ENCODE measurements around the gene PPP1R3F.
"Not testable (repeated sequence)": the region's sequence is repeated elsewhere in the genome, so short reads cannot be mapped to it uniquely, and the experiment has no call there.

PPP1R3F gene

DNA sequence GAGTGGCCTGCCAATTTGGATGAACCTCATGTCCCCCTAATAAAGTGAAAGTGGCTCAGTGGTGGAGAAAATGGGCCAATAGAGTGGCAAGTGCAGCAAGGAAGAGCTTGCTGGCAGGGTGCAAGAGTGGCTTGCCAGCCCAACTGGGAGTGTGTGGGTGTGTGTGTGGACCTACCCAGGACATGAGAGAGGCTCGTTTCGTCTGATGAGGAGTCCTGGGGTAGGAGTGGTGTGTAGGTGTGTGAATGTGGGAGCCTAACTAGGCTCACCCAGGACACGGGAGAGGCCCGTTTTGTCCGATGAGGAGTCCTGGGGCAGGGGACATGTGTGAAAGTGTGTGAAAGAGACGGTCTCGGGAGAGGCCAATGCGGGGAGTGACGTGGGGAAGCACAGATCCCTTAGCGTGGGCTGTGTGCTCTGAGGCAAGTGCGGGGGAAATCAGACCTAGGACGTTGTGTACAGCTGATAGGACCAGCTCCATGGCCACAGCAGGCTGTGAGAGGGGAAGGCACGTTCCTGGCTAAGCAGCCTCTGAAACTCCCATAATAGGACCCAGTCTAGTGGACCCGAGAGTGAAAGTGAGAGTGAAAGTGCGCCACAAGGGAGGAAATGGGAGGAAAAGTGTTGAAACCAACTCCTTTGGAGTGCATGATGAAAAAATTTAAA is 39.1 kb downstream of the PPP1R3F start:
- H3K4me3 ChIP-seq (ENCODE audit: control insufficient read depth, low read depth, low read length): peak overlapping the region; percentile 25
- no peak for DNase-seq (ENCODE audit: low read depth)
- TF ChIP-seq, protein P1, sequence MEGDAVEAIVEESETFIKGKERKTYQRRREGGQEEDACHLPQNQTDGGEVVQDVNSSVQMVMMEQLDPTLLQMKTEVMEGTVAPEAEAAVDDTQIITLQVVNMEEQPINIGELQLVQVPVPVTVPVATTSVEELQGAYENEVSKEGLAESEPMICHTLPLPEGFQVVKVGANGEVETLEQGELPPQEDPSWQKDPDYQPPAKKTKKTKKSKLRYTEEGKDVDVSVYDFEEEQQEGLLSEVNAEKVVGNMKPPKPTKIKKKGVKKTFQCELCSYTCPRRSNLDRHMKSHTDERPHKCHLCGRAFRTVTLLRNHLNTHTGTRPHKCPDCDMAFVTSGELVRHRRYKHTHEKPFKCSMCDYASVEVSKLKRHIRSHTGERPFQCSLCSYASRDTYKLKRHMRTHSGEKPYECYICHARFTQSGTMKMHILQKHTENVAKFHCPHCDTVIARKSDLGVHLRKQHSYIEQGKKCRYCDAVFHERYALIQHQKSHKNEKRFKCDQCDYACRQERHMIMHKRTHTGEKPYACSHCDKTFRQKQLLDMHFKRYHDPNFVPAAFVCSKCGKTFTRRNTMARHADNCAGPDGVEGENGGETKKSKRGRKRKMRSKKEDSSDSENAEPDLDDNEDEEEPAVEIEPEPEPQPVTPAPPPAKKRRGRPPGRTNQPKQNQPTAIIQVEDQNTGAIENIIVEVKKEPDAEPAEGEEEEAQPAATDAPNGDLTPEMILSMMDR (IDR thresholded peaks at IDR 0.05; ENCODE audit: control insufficient read depth, insufficient read depth, low read depth, low read length, missing control alignments): no peak

DNA sequence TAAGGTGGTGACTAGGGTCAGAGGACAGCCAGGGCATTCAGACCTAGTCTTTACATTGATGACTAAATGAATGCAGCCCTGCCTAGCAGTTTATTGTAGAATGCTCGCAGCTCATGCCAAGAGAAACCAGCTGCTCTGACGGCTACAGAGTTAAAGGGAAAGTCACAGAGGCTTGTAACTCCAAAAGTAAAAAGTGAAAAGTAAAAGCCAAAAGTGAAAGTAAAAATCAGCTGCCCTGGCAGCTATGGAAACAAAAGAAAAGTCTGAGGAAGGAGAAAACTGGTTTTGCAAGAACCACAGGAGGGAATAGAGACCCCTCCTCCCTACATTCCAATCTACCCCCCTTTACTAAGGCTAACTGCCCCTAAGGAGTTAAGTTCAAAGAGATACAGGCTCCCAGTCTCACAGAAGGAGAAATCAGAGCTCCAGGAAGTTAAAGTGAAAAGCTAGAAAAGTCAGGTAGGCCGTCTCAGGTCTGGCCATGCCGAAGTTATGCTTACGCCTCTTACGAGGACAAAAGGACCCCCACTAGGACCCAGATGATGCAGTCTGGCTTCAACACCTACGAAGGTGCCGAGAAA is 39.9 kb downstream of the PPP1R3F start:
- DNase-seq (ENCODE audit: low read depth): no peak
- peak overlapping the region; percentile 25 for H3K4me3 ChIP-seq (ENCODE audit: control insufficient read depth, low read depth, low read length)
- TF ChIP-seq, protein P1 (IDR thresholded peaks at IDR 0.05; ENCODE audit: control insufficient read depth, insufficient read depth, low read depth, low read length, missing control alignments): no peak

DNA sequence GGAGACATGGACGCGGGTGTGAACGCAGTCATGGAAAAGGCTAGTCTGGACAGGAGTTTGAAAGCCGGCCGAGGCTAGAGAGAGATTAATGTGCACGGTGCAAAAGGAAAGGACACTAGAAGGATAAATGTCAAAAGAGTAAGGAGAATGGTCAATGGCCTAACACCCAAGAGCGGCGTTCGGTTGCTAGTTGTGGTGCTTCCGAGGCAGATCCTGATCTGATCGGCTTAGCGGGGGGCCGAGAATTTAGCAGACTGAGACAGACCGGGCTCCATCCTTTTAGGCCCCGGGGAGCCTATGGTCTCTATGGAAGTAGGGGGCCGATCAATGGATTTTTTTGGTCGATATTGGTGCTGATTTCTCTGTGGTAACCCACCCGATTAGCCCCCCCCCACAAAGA is 40.8 kb downstream of the PPP1R3F start:
- no peak overlapping the region for H3K4me3 ChIP-seq (ENCODE audit: control insufficient read depth, low read depth, low read length)

DNA sequence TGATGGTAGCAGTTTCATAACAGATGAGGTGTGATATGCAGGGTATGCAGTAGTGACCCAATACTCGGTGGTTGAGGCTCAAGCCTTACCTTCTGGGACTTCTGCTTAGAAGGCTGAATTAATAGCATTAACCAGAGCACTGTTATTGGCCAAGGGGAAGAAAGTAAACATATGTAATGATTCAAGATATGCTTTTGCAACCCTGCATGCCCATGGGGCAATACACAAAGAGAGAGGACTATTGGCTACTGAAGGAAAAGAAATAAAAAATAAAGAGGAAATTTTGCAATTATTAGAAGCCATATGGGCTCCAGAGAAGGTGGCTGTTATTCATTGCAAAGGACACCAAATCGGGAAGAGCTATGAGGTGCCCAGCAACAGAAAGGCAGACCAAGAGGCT is 42.6 kb downstream of the PPP1R3F start:
- TF ChIP-seq, protein P1 (IDR thresholded peaks at IDR 0.05; ENCODE audit: control insufficient read depth, insufficient read depth, low read depth, low read length, missing control alignments): no peak
- DNase-seq (ENCODE audit: low read depth): no peak
- H3K4me3 ChIP-seq (ENCODE audit: control insufficient read depth, low read depth, low read length): no peak overlapping the region

More for the DNA sequence above, 40.8 kb downstream of the PPP1R3F start:
- TF ChIP-seq, protein P1 (IDR thresholded peaks at IDR 0.05; ENCODE audit: control insufficient read depth, insufficient read depth, low read depth, low read length, missing control alignments): no peak
- DNase-seq (ENCODE audit: low read depth): no peak

DNA sequence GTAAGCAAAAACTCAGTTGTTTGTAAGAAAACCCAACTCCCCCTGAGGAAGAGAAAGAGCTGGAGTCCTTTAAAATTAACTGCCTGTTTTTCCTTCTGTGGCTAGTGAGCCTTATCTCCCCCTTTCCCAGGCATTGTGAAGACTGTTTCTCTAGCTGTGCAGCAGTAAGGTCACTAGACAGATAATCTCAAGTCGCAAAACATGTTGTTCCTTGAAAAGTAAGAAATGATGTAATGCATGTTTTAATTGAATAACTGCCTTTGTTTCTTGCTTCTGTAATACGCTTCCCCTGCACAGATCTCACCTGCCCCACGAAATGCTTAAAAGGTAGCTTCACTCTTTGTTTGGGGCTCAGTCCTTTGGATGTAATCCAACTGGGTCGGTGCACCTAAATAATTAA is 46.5 kb downstream of the PPP1R3F start:
- TF ChIP-seq, protein P1 (IDR thresholded peaks at IDR 0.05; ENCODE audit: control insufficient read depth, insufficient read depth, low read depth, low read length, missing control alignments): no peak
- H3K4me3 ChIP-seq (ENCODE audit: control insufficient read depth, low read depth, low read length): no peak overlapping the region
- no peak for DNase-seq (ENCODE audit: low read depth)

DNA sequence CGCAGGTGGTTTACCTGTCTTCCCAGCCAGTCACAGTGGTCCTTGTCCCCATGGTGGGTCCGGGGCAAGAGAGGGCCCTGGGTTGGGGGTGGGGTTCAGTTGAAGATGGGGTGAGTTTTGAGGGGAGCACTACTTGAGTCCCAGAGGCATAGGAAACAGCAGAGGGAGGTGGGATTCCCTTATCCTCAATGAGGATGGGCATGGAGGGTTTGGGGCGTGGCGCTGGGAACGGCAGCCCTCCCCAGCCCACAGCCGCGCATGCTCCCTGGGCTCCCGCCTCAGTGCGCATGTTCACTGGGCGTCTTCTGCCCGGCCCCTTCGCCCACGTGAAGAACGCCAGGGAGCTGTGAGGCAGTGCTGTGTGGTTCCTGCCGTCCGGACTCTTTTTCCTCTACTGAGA is 52.1 kb downstream of the PPP1R3F start, which contains the start of gene GAGE12J:
Gene GAGE12J, plus strand, starts transcription at position 301 of the 400 bp plus-strand sequence. CDS start 1,157 bp downstream, outside the sequence.
- not testable (repeated sequence) for H3K4me3 ChIP-seq (ENCODE audit: control insufficient read depth, low read depth, low read length)

DNA sequence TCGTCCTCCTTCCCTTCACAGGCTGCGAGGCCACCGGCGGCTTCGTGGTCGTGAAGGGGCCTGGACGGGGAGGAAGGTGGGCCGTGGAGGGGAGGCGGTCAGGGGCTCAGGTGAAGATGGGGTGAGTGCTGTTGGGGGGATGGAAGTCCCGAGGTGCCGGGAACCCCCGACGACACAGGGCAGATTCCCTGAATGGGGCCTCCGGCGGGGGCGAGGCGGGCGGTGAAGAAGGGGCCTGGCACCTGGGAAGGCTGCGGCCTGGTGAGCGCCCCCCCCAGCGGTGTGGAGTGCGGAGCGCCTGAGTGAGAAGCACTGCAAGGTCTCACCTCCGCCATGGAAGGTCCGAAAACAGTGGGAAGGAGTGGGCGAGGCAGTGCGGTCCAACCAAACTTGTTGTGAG is 52.7 kb downstream of the PPP1R3F start:
- not testable (repeated sequence) for H3K4me3 ChIP-seq (ENCODE audit: control insufficient read depth, low read depth, low read length); DNase-seq (ENCODE audit: low read depth)

More for the DNA sequence above, 52.1 kb downstream of the PPP1R3F start, which contains the start of gene GAGE12J:
- DNase-seq (ENCODE audit: low read depth): not testable (repeated sequence)

DNA sequence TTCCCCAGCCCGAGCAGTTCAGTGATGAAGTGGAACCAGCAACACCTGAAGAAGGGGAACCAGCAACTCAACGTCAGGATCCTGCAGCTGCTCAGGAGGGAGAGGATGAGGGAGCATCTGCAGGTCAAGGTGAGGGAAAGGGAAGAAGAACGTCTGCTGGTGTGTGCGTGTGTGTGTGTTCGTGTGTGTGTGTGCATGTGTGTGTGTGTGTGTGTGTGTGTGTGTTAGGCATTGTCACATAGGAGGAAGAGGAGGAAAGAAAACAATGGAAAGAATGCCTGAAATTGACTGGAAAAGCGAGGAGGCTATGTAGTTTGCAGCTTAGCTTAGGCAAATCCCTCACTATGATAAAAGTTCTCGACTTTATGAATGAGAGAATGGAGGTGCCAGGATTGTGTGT is 54.1 kb downstream of the PPP1R3F start:
- H3K4me3 ChIP-seq (ENCODE audit: control insufficient read depth, low read depth, low read length); DNase-seq (ENCODE audit: low read depth): not testable (repeated sequence)

DNA sequence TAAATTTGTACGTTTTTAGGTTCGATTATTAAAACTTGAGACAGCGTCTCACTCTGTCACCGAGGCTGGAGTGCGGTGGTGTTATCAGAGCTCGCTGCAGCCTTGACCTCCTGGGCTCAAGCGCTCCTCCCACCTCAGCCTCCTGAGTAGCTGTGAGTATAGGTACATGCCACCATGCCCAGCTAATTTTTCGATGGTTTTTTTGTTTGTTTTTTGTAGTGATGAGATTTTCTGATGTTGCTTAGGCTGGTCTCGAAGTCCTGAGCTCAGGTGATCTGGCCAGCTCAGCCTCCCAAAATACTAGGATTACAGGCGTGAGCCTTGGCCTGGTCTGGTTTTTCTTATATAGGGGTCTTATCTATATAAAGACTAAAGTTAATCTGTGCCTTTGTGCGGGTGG is 60.8 kb downstream of the PPP1R3F start:
- not testable (repeated sequence) for DNase-seq (ENCODE audit: low read depth); H3K4me3 ChIP-seq (ENCODE audit: control insufficient read depth, low read depth, low read length)

DNA sequence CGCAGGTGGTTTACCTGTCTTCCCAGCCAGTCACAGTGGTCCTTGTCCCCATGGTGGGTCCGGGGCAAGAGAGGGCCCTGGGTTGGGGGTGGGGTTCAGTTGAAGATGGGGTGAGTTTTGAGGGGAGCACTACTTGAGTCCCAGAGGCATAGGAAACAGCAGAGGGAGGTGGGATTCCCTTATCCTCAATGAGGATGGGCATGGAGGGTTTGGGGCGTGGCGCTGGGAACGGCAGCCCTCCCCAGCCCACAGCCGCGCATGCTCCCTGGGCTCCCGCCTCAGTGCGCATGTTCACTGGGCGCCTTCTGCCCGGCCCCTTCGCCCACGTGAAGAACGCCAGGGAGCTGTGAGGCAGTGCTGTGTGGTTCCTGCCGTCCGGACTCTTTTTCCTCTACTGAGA is 61.7 kb downstream of the PPP1R3F start, which contains the start of gene GAGE13:
Gene GAGE13, plus strand, starts transcription at position 301 of the 400 bp plus-strand sequence. CDS start 1,156 bp downstream, outside the sequence.
- H3K4me3 ChIP-seq (ENCODE audit: control insufficient read depth, low read depth, low read length); DNase-seq (ENCODE audit: low read depth): not testable (repeated sequence)

DNA sequence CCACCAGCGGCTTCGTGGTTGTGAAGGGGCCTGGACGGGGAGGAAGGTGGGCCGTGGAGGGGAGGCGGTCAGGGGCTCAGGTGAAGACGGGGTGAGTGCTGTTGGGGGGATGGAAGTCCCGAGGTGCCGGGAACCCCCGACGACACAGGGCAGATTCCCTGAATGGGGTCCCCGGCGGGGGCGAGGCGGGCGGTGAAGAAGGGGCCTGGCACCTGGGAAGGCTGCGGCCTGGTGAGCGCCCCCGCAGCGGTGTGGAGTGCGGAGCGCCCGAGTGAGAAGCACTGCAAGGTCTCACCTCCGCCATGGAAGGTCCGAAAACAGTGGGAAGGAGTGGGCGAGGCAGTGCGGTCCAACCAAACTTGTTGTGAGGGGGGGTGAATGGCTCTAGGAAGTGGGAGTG is 62.2 kb downstream of the PPP1R3F start:
- not testable (repeated sequence) for H3K4me3 ChIP-seq (ENCODE audit: control insufficient read depth, low read depth, low read length); DNase-seq (ENCODE audit: low read depth)
